NT2/D1 (cell line): Measurements from ENCODE around the gene BSPRY.

Experiments
- DNase-seq: peaks from one replicate; pipeline ENCODE4 v3.0.0-alpha.2; 2011; ENCODE audit warnings: low read depth, low spot score
- H3K27me3 ChIP-seq: 2 replicates; pipeline ENCODE4 v1.6.0; 2011; ENCODE audit warnings: mild to moderate bottlenecking; ENCODE audit not compliant: insufficient read length, insufficient read depth
- H3K36me3 ChIP-seq: 2 replicates; pipeline ENCODE4 v1.6.1; 2011; ENCODE audit warnings: mild to moderate bottlenecking, low read length, mixed read lengths; ENCODE audit not compliant: insufficient read depth, insufficient read length
- H3K4me1 ChIP-seq: 2 replicates; pipeline ENCODE4 v1.5.1; 2011; ENCODE audit not compliant: insufficient read depth, insufficient read length
- H3K4me3 ChIP-seq: 2 replicates; pipeline ENCODE4 v1.5.1; 2011; ENCODE audit warnings: low read depth; ENCODE audit not compliant: insufficient read length
- H3K9ac ChIP-seq: 2 replicates; pipeline ENCODE4 v1.6.0; 2011; ENCODE audit warnings: low read depth; ENCODE audit not compliant: insufficient read length
- H3K9me3 ChIP-seq: 2 replicates; pipeline ENCODE4 v1.5.1; 2011; ENCODE audit warnings: mild to moderate bottlenecking, low read length; ENCODE audit not compliant: insufficient read depth
- SUZ12 ChIP-seq: IDR thresholded peaks from 2 replicates; pipeline ENCODE4 v1.6.1; 2011; ENCODE audit not compliant: insufficient read length, insufficient read depth; ENCODE audit errors: extremely low read depth
- YY1 ChIP-seq: IDR thresholded peaks from 2 replicates; pipeline ENCODE4 v1.6.1; 2011; ENCODE audit not compliant: insufficient read length, insufficient read depth
- ZNF274 ChIP-seq: IDR thresholded peaks from 2 replicates; pipeline ENCODE4 v1.6.1; 2011; ENCODE audit warnings: mild to moderate bottlenecking, low read depth, low read length

BSPRY gene

GRCh38 chr9:113416149-113416721 is 66.9 kb downstream of the BSPRY start:
- Histone ChIP-seq H3K27me3 (no peaks in the 10 kb centered on the region), H3K36me3 (no peaks in the 10 kb centered on the region), H3K4me3 (no peak overlapping the region), H3K9ac (no peak overlapping the region), H3K9me3 (no peaks in the 10 kb centered on the region), H3K4me1 (no peaks in the 10 kb centered on the region)
- no peak for DNase-seq
- no peak for TF ChIP-seq ZNF274
- no peak for TF ChIP-seq SUZ12
- no peak for TF ChIP-seq YY1

GRCh38 chr9:113417370-113417769 is 68.0 kb downstream of the BSPRY start:
- H3K4me3 ChIP-seq = no peak overlapping the region
- H3K9ac ChIP-seq = no peak overlapping the region
- H3K27me3 ChIP-seq = no peaks in the 10 kb centered on the region
- no peaks in the 10 kb centered on the region for H3K9me3 ChIP-seq
- H3K4me1 ChIP-seq = no peaks in the 10 kb centered on the region
- no peak for DNase-seq
- TF ChIP-seq SUZ12 (no peak), ZNF274 (no peak), YY1 (no peak)
- no peaks in the 10 kb centered on the region for H3K36me3 ChIP-seq
